GM19438 (cell line): ENCODE measurements around the gene SUGCT.
"Not testable (repeated sequence)": the region's sequence is repeated elsewhere in the genome, so short reads cannot be mapped to it uniquely, and the experiment has no call there.

Experiments
- ATAC-seq: cut with Tn5 transposase; IDR thresholded peaks from one replicate; pipeline ENCODE4 v1.9.1; 2021; ENCODE audit warnings: low read depth; ENCODE audit not compliant: unreplicated experiment

SUGCT gene

GRCh38 chr7:40137563-40137962 is 2.8 kb downstream of the SUGCT start:
- no peak for ATAC-seq

GRCh38 chr7:40138973-40139372 is 4.2 kb downstream of the SUGCT start:
- ATAC-seq, result no peak

- not testable (repeated sequence) for ATAC-seq
Measured at GRCh38 chr7:40139891-40140290, 5.1 kb downstream of the SUGCT start.

GRCh38 chr7:40141916-40142315 is 7.1 kb downstream of the SUGCT start:
- ATAC-seq, result not testable (repeated sequence)

- ATAC-seq, result not testable (repeated sequence)
Measured at GRCh38 chr7:40145596-40146130, 10.9 kb downstream of the SUGCT start.

- no peak for ATAC-seq
Measured at GRCh38 chr7:40147371-40148246, 12.8 kb downstream of the SUGCT start.

- ATAC-seq, result not testable (repeated sequence)
Measured at GRCh38 chr7:40148247-40148580, 13.4 kb downstream of the SUGCT start.

GRCh38 chr7:40148671-40149070 is 13.9 kb downstream of the SUGCT start:
- ATAC-seq, result no peak

GRCh38 chr7:40151504-40151903 is 16.7 kb downstream of the SUGCT start:
- no peak for ATAC-seq

- no peak for ATAC-seq
Measured at GRCh38 chr7:40156988-40157387, 22.2 kb downstream of the SUGCT start.

GRCh38 chr7:40162516-40162915 is 27.7 kb downstream of the SUGCT start:
- no peak for ATAC-seq

- no peak for ATAC-seq
Measured at GRCh38 chr7:40165216-40165615, 30.4 kb downstream of the SUGCT start.

GRCh38 chr7:40167291-40167690 is 32.5 kb downstream of the SUGCT start:
- ATAC-seq, result no peak

GRCh38 chr7:40168266-40168665 is 33.5 kb downstream of the SUGCT start:
- not testable (repeated sequence) for ATAC-seq

- ATAC-seq, result not testable (repeated sequence)
Measured at GRCh38 chr7:40173121-40173520, 38.3 kb downstream of the SUGCT start.

- not testable (repeated sequence) for ATAC-seq
Measured at GRCh38 chr7:40175256-40175655, 40.5 kb downstream of the SUGCT start.

GRCh38 chr7:40175725-40176510 is 41.1 kb downstream of the SUGCT start:
- no peak for ATAC-seq

- ATAC-seq, result no peak
Measured at GRCh38 chr7:40177071-40177470, 42.3 kb downstream of the SUGCT start.

- ATAC-seq, result no peak
Measured at GRCh38 chr7:40182452-40182851, 47.6 kb downstream of the SUGCT start.

- ATAC-seq, result no peak
Measured at GRCh38 chr7:40186586-40186985, 51.8 kb downstream of the SUGCT start.

GRCh38 chr7:40192036-40192435 is 57.2 kb downstream of the SUGCT start:
- ATAC-seq, result no peak
